Measurements from ENCODE around the gene HGS. TPM values are rescaled to one million over a fixed set of nuclear protein-coding genes. Genes with fewer than 3 reads are reported as not detected.

Gene HGS
- total and polyA plus RNA-seq, 2 of the 4 experiments (the other 2 are of a cell fraction): 52.5 to 137 TPM

DNA sequence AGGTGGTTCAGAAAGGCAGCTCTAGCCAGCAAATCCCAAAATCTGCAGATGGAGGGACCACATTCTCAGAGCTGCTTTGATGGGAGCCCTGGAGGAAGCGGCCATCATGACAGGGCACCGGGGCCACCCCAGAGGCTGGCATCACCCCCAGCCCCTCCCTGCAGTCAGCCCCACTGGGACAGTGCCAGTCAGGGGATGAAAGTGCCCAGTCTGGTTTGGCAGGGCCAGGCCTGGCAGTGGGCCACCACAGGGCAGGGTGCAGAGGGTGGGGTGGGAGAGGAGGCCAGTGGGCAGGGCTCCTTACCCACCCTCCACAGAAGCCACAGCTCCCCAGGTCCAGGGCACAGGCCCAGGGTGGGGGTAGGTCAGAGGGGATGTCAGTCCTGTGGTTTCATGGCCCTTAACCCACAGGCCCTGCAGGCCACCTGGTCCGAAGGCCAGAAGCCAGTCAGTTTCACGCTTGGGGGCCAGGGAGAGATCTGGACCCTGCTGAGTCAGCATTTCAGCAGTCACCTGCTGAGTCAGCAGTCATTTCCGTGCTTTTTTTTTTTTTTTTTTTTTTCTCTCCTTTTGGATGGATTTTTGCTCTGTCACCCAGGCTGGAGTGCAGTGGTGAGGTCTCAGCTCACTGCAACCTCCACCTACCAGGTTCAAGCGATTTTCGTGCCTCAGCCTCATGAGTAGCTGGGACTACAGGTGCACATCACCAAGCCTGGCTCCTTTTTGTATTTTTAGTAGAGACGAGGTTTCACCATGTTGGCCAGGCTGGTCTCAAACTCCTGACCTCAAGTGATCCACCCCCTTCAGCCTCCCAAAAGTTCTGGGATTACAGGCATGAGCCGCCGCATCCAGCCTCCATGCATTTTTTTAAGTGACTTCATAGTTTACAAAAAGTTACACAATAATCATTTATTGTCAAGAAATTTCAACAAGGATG is 38.6 kb downstream of the HGS start:
- dilution Hi-C loops (cut with HindIII; ENCODE audit: low sequenced_read_pairs, unreplicated experiment): no loop called here
- H2AK5ac ChIP-seq (ENCODE audit: low read depth, low read length): no peak overlapping the region
- no peak overlapping the region for H3K27ac ChIP-seq (ENCODE audit: insufficient read depth, low read length)
- no peaks in the 10 kb centered on the region for H3K79me1 ChIP-seq (ENCODE audit: low read depth in 1 of 2, low read length in 2 of 2)
- H2BK5ac ChIP-seq (ENCODE audit: low read depth, low read length, poor library complexity, severe bottlenecking): no peak overlapping the region
- H3K56ac ChIP-seq (ENCODE audit: extremely low read depth, insufficient read depth, low read length): no peak overlapping the region
- no peak overlapping the region for H3K18ac ChIP-seq (ENCODE audit: low read depth, low read length)
- no TSS peak for BruUV-seq (replicated peaks)
- ChIA-PET CTCF (interaction anchor here (0.7 kb wide), 1 partner anchor 181 kb away, joined by 3 read pairs; no protein-coding TSS in a partner anchor), POLR2A (ENCODE audit: unreplicated experiment) (no interaction called here)
- no peak overlapping the region for H2AFZ ChIP-seq (replicated peaks; ENCODE audit: low read length, poor library complexity)
- no peak overlapping the region for H3K9ac ChIP-seq (ENCODE audit: low read depth, low read length)
- no peak overlapping the region; the same call in 1 of the 2 replicates for H3K4ac ChIP-seq (ENCODE audit: low read depth, low read length)
- H2BK120ac ChIP-seq (ENCODE audit: low read depth, low read length): no peak overlapping the region
- H4K5ac ChIP-seq (ENCODE audit: low read depth, low read length): no peak overlapping the region
- no peaks in the 10 kb centered on the region for H3K4me1 ChIP-seq (ENCODE audit: control insufficient read depth, insufficient read depth, low read length)
- H3K36me3 ChIP-seq (ENCODE audit: control insufficient read depth, insufficient read depth, low read length): peaks cover 2% of the 10 kb centered on the region; the same call in 1 of the 2 replicates
- DNase-seq (no peak), ATAC-seq (ENCODE audit: low read depth) (peak; percentile 29)
- no peaks in the 10 kb centered on the region for H3K27me3 ChIP-seq (ENCODE audit: control insufficient read depth, insufficient read depth, low read length)
- H4K8ac ChIP-seq (ENCODE audit: low read depth in 2 of 2, low read length in 2 of 2): no peak overlapping the region
- TF ChIP-seq MAFK (IDR thresholded peaks at IDR 0.05; ENCODE audit: low read depth, low read length) (peak; percentile 100), MAZ (IDR thresholded peaks at IDR 0.05; ENCODE audit: borderline replicate concordance, low read depth, low read length) (no peak)
- H3K4me2 ChIP-seq (ENCODE audit: low read depth, low read length): no peak overlapping the region
- H3K23ac ChIP-seq (ENCODE audit: low read depth, low read length): no peak overlapping the region
- no peak overlapping the region for H3K4me3 ChIP-seq (ENCODE audit: insufficient read depth, low read depth, low read length)
- in situ Hi-C loops (cut with MboI; ENCODE audit: low sequenced_read_pairs): no loop called here
- no peak overlapping the region for H4K91ac ChIP-seq (ENCODE audit: insufficient read depth, low read depth, low read length)
- H2AK9ac ChIP-seq (replicated peaks; ENCODE audit: low read depth, low read length, poor library complexity): peak overlapping the region; percentile 61
- H2BK15ac ChIP-seq (ENCODE audit: low read depth, low read length): no peak overlapping the region
- H3K9me3 ChIP-seq (ENCODE audit: control insufficient read depth, insufficient read depth, low read length): no peaks in the 10 kb centered on the region
- H2BK20ac ChIP-seq (ENCODE audit: low read depth, low read length): no peak overlapping the region
- WGBS, 2 experiments (ENCODE audit: extremely low coverage in 2 of 2, insufficient read length in 1 of 2): no CpG with 5 or more reads among the region's 10 CpGs
- intact Hi-C loops (cut with micrococcal nuclease): no loop called here
- H3K9me1 ChIP-seq (ENCODE audit: insufficient read depth, low read length): no peaks in the 10 kb centered on the region
- H4K20me1 ChIP-seq (ENCODE audit: insufficient read depth, low read length): no peaks in the 10 kb centered on the region
- H3K14ac ChIP-seq (replicated peaks; ENCODE audit: low read depth, low read length): no peak overlapping the region
